Measurements from ENCODE around the gene PCMTD2.

PCMTD2 gene

GRCh38 chr20:64236137-64237088 is 19.1 kb upstream of the PCMTD2 start:
- TF ChIP-seq JUND (IDR thresholded peaks at IDR 0.05; ENCODE audit: low read depth) = no peak
- in situ Hi-C loops (cut with HindIII; ENCODE audit: low pct_unique_long_range_greater_than_20kb, low sequenced_read_pairs) = no loop called here
- no peak for DNase-seq (ENCODE audit: low read depth in 1 of 2, low spot score in 1 of 2)

DNA sequence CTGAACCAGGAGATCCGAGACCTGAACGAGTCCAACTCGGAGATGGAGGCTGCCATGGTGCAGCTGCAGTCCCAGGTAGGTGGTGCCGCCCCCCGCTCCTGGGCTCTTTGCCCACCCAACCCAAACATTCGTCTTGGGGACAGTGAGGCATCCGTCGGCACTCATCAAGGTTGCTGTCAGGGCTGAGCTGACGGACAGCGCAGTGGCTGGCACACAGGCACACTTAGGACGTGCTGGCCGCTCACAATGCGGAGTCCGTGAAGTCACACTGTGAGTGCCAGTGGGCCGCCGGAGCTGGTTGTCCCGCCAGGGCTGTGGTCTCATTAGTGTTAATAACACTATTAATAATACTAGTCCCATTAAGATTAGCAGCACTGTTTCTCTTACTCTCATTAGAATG is 18.2 kb upstream of the PCMTD2 start:
- in situ Hi-C loops (cut with HindIII; ENCODE audit: low pct_unique_long_range_greater_than_20kb, low sequenced_read_pairs) = no loop called here
- no peak for TF ChIP-seq JUND (IDR thresholded peaks at IDR 0.05; ENCODE audit: low read depth)

DNA sequence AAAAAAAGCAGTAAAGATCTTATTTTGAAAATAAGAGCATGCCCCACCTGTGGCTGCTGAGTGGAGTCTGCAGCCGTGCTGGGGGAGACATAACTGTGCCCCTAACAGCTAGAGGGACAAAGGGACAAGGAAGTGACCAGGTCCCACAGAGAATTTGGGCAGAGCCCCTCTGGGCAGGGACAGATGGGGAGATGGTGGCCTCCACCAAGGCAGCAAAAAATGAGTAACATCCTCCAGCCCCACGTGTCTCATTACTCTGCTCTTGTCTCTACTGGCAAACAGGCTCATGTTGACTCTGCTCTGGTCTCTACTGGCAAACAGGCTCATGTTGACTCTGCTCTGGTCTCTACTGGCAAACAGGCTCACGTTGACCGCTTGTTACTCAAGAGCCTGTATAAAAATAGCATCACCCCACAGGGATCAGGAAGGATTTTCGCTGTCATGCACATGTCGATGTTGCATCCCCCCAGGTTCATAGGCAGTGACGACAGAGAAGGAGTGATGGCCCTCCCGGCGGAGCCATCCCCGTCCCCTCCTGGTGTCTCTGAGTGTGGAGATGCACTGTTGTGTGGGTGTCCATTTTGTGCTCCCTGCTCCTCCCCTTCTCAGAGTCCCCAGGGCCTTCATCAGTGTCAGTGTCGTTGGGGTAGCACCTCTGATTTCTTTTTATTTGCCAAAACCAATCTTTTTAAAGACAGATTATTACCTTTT is 17.3 kb upstream of the PCMTD2 start:
- in situ Hi-C loops (cut with HindIII; ENCODE audit: low pct_unique_long_range_greater_than_20kb, low sequenced_read_pairs) = no loop called here
- no peak for TF ChIP-seq JUND (IDR thresholded peaks at IDR 0.05; ENCODE audit: low read depth)
- DNase-seq (ENCODE audit: low read depth in 1 of 2, low spot score in 1 of 2) = peak in 1 of 2 experiments; percentile 77

More for the DNA sequence above, 18.2 kb upstream of the PCMTD2 start:
- no peak for DNase-seq (ENCODE audit: low read depth in 1 of 2, low spot score in 1 of 2)

- TF ChIP-seq JUND (IDR thresholded peaks at IDR 0.05; ENCODE audit: low read depth) = no peak
- in situ Hi-C loops (cut with HindIII; ENCODE audit: low pct_unique_long_range_greater_than_20kb, low sequenced_read_pairs) = no loop called here
- DNase-seq (ENCODE audit: low read depth in 1 of 2, low spot score in 1 of 2) = peak in 1 of 2 experiments; percentile 53
Observed at GRCh38 chr20:64238851-64239387, 16.6 kb upstream of the PCMTD2 start.

DNA sequence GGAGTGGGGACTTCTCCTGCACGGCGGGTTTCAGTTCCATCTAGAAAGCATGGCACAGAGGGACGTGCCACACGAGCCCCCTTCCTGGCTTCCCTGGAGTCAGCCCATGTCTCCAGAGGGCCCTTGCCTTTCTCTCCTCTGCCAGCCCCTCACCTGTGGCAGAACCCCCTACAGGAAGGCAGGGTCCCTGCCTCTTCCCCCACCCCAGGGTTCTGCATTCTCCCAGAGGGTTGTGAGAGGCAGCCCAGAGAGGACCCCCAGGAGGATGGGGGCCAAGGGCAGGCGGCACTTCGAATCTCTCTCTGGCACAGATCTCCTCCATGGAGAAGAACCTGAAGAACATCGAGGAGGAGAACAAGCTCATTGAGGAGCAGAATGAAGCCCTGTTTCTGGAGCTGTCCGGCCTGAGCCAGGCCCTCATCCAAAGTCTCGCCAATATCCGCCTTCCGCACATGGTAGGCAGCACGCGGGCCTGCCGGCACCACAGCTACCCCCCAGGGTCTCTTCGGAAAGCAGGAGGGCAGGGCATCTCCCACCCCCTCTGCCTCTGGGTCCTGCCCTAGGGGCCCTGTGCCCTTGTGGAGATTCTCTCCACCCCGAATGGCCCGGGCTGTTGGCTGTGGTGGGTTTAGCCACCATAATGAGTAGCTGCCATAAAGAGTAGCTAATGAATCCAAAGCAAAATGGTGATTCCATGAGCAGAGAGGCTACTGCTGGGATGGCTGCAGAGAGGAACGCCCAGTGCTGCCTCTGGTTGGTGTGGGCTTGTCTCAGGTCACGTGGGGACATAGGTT is 15.9 kb upstream of the PCMTD2 start:
- in situ Hi-C loops (cut with HindIII; ENCODE audit: low pct_unique_long_range_greater_than_20kb, low sequenced_read_pairs) = no loop called here
- no peak for TF ChIP-seq JUND (IDR thresholded peaks at IDR 0.05; ENCODE audit: low read depth)
- DNase-seq (ENCODE audit: low read depth in 1 of 2, low spot score in 1 of 2) = no peak

DNA sequence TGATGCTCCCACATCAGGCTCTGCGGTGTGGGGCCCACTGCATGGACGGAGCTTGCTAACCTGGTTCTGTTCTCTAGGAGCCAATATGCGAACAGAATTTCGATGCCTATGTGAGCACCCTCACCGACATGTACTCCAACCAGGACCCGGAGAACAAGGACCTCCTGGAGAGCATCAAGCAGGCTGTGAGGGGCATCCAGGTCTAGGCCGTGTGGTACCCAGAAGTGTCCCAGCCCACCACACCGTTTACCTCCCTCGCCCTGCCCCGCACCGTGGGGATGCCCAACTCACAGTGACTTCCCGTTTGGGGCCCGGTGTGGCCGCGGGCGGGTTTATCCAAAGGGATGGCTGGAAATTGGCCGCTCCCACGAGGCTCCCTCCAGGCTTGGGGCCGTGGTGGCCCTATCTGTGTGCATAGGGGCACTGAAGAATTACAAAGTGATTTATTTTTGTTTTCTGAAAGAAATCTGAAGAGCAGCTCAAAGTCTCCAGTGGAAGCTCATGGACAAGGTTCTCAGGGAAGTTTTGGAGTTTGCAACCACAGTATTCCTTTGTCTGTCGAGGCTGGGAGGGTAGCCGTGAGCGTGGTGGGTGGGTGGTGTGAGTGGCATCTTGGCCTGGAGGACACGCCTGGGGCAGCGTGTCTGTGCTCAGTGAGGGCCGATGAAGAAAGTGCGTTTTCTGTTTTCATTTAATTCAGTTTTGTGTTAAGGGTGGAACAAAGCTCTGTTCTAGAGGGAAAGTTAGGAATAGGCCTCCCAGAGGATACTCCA is 15.1 kb upstream of the PCMTD2 start:
- TF ChIP-seq JUND (IDR thresholded peaks at IDR 0.05; ENCODE audit: low read depth) = no peak
- DNase-seq (ENCODE audit: low read depth in 1 of 2, low spot score in 1 of 2) = no peak
- in situ Hi-C loops (cut with HindIII; ENCODE audit: low pct_unique_long_range_greater_than_20kb, low sequenced_read_pairs) = no loop called here

DNA sequence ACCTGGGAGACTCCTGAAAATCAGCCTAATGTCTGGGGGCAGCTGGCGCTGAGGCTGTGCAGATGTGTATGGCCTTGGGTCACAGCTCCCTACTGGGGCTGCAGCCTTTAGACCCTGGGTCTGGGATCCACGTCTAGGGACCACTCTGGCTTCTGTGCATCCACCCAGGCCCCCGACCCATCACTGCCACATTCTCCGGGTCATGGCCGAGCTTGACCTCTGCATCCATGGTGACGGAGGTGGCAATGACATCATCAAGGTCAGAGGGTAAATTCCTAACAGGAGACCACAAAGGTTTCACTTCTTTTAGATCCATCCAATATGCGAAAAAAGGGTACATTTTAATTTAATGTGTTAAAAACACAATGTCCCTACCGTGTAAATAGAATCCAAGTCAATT is 14.5 kb upstream of the PCMTD2 start:
- in situ Hi-C loops (cut with HindIII; ENCODE audit: low pct_unique_long_range_greater_than_20kb, low sequenced_read_pairs) = no loop called here
- DNase-seq (ENCODE audit: low read depth in 1 of 2, low spot score in 1 of 2) = no peak
- TF ChIP-seq JUND (IDR thresholded peaks at IDR 0.05; ENCODE audit: low read depth) = no peak

- in situ Hi-C loops (cut with HindIII; ENCODE audit: low pct_unique_long_range_greater_than_20kb, low sequenced_read_pairs) = no loop called here
- DNase-seq (ENCODE audit: low read depth in 1 of 2, low spot score in 1 of 2) = no peak
- no peak for TF ChIP-seq JUND (IDR thresholded peaks at IDR 0.05; ENCODE audit: low read depth)
Observed at GRCh38 chr20:64242003-64242796, 13.3 kb upstream of the PCMTD2 start.

GRCh38 chr20:64242797-64243475 is 12.6 kb upstream of the PCMTD2 start:
- no peak for TF ChIP-seq JUND (IDR thresholded peaks at IDR 0.05; ENCODE audit: low read depth)
- in situ Hi-C loops (cut with HindIII; ENCODE audit: low pct_unique_long_range_greater_than_20kb, low sequenced_read_pairs) = no loop called here
- DNase-seq (ENCODE audit: low read depth in 1 of 2, low spot score in 1 of 2) = no peak

GRCh38 chr20:64244281-64244805 is 11.2 kb upstream of the PCMTD2 start:
- in situ Hi-C loops (cut with HindIII; ENCODE audit: low pct_unique_long_range_greater_than_20kb, low sequenced_read_pairs) = no loop called here
- no peak for DNase-seq (ENCODE audit: low read depth in 1 of 2, low spot score in 1 of 2)
- no peak for TF ChIP-seq JUND (IDR thresholded peaks at IDR 0.05; ENCODE audit: low read depth)
